ENCODE results near the gene GPC3.

Gene GPC3

DNA sequence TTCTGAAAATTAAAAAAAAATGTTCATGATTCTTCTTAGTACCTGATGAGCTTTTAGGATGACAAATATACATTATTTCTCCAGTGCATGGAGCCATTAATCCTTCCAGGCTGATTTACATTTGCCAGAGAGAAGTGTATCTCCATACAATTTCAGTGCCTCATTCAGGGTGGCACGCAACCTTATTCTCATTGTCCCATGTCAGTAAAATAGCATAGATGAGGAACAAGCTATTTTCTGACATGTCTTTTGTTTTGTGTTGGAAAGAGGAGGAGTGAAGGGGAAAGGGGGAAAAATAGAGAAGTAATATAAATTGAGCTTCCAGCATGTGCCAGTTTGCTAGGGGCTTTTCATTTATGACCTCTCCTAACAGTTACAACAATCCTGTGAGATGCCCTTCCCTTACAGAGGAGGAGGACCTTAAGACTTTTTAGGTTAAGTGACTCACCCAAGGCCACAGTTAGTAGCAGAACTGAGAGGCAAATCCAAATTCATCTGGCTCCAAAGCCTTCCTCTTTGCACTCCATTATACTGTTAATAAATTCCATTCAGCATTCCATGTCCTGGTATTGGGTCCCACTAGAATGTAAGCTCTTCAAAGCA, 295.3 kb downstream of the GPC3 start:
- Histone ChIP-seq H3K27ac (ENCODE audit: low read depth, low read length) (no peak overlapping the region), H3K4me1 (ENCODE audit: control insufficient read depth, insufficient read depth, low read length, unreplicated experiment) (no peaks in the 10 kb centered on the region), H3K36me3 (ENCODE audit: insufficient read depth, low read length) (no peaks in the 10 kb centered on the region), H2AFZ (ENCODE audit: low read length, unreplicated experiment) (no peak overlapping the region), H3K79me2 (ENCODE audit: control insufficient read depth, insufficient read depth, low read length, unreplicated experiment) (no peaks in the 10 kb centered on the region), H3K4me3 (ENCODE audit: low read depth, low read length) (no peak overlapping the region), H3K27me3 (ENCODE audit: insufficient read depth, low read length) (no peaks in the 10 kb centered on the region)

DNA sequence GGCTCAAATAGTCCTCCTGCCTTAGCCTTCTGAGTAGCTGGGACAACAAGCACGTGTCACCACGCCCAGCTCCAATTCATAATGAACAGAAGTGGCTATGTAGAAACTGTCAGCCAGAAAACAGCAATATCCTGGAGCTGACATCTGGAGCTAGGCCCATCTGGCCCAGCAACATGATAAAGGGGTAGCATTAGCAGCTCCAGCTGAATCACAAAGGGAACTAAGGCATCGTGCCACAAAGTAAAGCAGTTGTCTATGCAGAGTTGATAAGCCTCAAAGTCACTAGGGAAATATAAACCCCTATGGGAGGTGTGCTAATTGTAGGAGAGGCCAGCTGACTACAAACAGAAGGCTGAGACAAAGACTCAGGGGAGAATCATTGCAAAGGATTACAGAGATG, 299.6 kb downstream of the GPC3 start:
- Histone ChIP-seq H2AFZ (ENCODE audit: low read length, unreplicated experiment) (no peak overlapping the region), H3K27me3 (ENCODE audit: insufficient read depth, low read length) (no peaks in the 10 kb centered on the region)

DNA sequence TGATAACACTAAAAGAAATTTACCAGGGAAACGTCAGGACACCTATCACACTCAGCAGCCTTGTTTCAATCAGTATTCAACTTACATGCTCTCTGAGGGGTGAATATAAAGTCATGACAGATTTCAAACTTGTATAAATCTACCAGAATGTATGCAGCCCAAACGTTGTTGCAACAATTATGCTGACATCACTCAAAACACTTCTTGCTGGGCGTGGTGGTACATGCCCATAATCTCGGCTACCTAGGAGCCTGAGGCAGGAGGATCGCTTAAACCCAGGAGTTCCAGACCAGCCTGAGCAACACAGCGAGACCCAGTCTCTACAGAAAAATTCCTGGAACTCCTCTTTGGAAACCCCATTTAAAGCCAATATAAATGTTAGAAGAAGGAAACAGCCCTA, 303.5 kb downstream of the GPC3 start:
- no peak overlapping the region for H3K4me3 ChIP-seq (ENCODE audit: low read depth, low read length)
- no peaks in the 10 kb centered on the region for H3K36me3 ChIP-seq (ENCODE audit: insufficient read depth, low read length)
- no peaks in the 10 kb centered on the region for H3K27me3 ChIP-seq (ENCODE audit: insufficient read depth, low read length)

More for the DNA sequence above, 299.6 kb downstream of the GPC3 start:
- Histone ChIP-seq H3K4me3 (ENCODE audit: low read depth, low read length) (no peak overlapping the region), H3K36me3 (ENCODE audit: insufficient read depth, low read length) (no peaks in the 10 kb centered on the region), H3K4me1 (ENCODE audit: control insufficient read depth, insufficient read depth, low read length, unreplicated experiment) (no peaks in the 10 kb centered on the region), H3K27ac (ENCODE audit: low read depth, low read length) (no peak overlapping the region), H3K79me2 (ENCODE audit: control insufficient read depth, insufficient read depth, low read length, unreplicated experiment) (no peaks in the 10 kb centered on the region)

GRCh38 chrX:133681421-133681820, 304.0 kb downstream of the GPC3 start:
- H3K4me3 ChIP-seq (ENCODE audit: low read depth, low read length): no peak overlapping the region

More for the DNA sequence above, 303.5 kb downstream of the GPC3 start:
- no peaks in the 10 kb centered on the region for H3K4me1 ChIP-seq (ENCODE audit: control insufficient read depth, insufficient read depth, low read length, unreplicated experiment)
- no peaks in the 10 kb centered on the region for H3K79me2 ChIP-seq (ENCODE audit: control insufficient read depth, insufficient read depth, low read length, unreplicated experiment)
- H2AFZ ChIP-seq (ENCODE audit: low read length, unreplicated experiment): no peak overlapping the region
- no peak overlapping the region for H3K27ac ChIP-seq (ENCODE audit: low read depth, low read length)

GRCh38 chrX:133677123-133678063, 308.0 kb downstream of the GPC3 start:
- Histone ChIP-seq H3K4me1 (ENCODE audit: control insufficient read depth, insufficient read depth, low read length, unreplicated experiment) (no peaks in the 10 kb centered on the region), H3K36me3 (ENCODE audit: insufficient read depth, low read length) (no peaks in the 10 kb centered on the region), H3K79me2 (ENCODE audit: control insufficient read depth, insufficient read depth, low read length, unreplicated experiment) (no peaks in the 10 kb centered on the region), H3K4me3 (ENCODE audit: low read depth, low read length) (no peak overlapping the region), H3K27me3 (ENCODE audit: insufficient read depth, low read length) (no peaks in the 10 kb centered on the region), H2AFZ (ENCODE audit: low read length, unreplicated experiment) (no peak overlapping the region), H3K27ac (ENCODE audit: low read depth, low read length) (no peak overlapping the region)

More at GRCh38 chrX:133681421-133681820, 304.0 kb downstream of the GPC3 start:
- Histone ChIP-seq H2AFZ (ENCODE audit: low read length, unreplicated experiment) (no peak overlapping the region), H3K27me3 (ENCODE audit: insufficient read depth, low read length) (no peaks in the 10 kb centered on the region), H3K27ac (ENCODE audit: low read depth, low read length) (no peak overlapping the region), H3K4me1 (ENCODE audit: control insufficient read depth, insufficient read depth, low read length, unreplicated experiment) (no peaks in the 10 kb centered on the region), H3K79me2 (ENCODE audit: control insufficient read depth, insufficient read depth, low read length, unreplicated experiment) (no peaks in the 10 kb centered on the region), H3K36me3 (ENCODE audit: insufficient read depth, low read length) (no peaks in the 10 kb centered on the region)

GRCh38 chrX:133676344-133677122, 308.9 kb downstream of the GPC3 start:
- no peak overlapping the region for H2AFZ ChIP-seq (ENCODE audit: low read length, unreplicated experiment)
- no peak overlapping the region for H3K4me3 ChIP-seq (ENCODE audit: low read depth, low read length)
- no peaks in the 10 kb centered on the region for H3K79me2 ChIP-seq (ENCODE audit: control insufficient read depth, insufficient read depth, low read length, unreplicated experiment)
- H3K36me3 ChIP-seq (ENCODE audit: insufficient read depth, low read length): no peaks in the 10 kb centered on the region
- no peaks in the 10 kb centered on the region for H3K4me1 ChIP-seq (ENCODE audit: control insufficient read depth, insufficient read depth, low read length, unreplicated experiment)
- H3K27me3 ChIP-seq (ENCODE audit: insufficient read depth, low read length): no peaks in the 10 kb centered on the region
- no peak overlapping the region for H3K27ac ChIP-seq (ENCODE audit: low read depth, low read length)

DNA sequence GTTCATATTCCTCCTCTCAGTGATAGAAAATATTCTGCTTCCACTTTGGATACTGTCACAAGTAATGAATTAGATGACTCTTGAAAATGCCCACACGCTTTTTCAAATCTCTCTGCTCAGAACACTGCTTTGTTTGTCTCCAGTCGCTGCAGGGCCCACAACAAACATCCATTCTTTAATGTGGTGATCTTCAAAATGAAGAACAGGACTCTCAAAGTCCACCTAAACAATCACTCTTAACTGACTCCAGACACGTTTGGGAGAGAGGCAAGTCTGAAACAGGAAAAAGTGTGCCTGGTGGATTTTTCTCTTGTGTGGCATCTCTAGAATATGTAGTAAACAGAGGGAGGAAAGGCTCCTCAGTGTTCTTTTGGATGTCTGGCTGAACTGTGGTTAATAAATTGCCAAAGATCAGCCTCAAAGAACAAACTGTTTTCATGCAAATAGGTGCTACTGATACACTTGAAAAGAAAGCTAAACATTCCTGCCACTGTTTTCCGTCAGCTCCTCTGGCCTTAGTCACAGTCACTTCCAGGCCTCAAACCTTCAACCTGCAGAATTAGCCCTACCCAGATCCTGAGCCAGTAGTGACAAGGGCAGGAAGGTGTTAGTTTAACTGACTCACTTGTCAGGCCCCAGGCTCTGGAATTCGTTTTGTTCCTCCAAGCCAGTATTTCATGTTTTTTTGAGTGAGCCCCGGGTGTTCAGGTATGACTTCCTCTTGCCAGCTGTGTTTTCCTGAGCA, 310.5 kb downstream of the GPC3 start:
- H3K79me2 ChIP-seq (ENCODE audit: control insufficient read depth, insufficient read depth, low read length, unreplicated experiment): no peaks in the 10 kb centered on the region
- no peaks in the 10 kb centered on the region for H3K4me1 ChIP-seq (ENCODE audit: control insufficient read depth, insufficient read depth, low read length, unreplicated experiment)
- no peak overlapping the region for H3K27ac ChIP-seq (ENCODE audit: low read depth, low read length)
- H2AFZ ChIP-seq (ENCODE audit: low read length, unreplicated experiment): no peak overlapping the region
- no peak overlapping the region for H3K4me3 ChIP-seq (ENCODE audit: low read depth, low read length)
- H3K36me3 ChIP-seq (ENCODE audit: insufficient read depth, low read length): no peaks in the 10 kb centered on the region
- no peaks in the 10 kb centered on the region for H3K27me3 ChIP-seq (ENCODE audit: insufficient read depth, low read length)

DNA sequence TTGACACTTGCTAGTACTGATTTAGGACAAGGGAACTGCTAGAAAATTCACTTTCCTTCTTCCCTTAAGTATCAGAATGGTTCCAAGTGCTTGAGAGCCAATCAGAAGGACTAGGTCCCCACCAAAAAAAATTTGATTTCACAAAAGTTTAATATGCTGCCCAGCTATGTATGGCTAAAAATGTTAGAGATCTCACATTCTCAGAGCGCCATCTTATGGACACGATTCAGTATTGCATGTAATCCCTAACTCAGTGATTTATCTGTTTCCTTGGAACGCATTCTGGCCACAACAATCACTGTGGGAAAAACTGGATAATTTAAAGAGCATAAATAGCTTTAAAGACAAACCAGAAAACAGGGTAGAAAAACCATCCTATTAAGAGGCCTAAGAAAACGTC, 315.0 kb downstream of the GPC3 start:
- Histone ChIP-seq H2AFZ (ENCODE audit: low read length, unreplicated experiment) (no peak overlapping the region), H3K4me1 (ENCODE audit: control insufficient read depth, insufficient read depth, low read length, unreplicated experiment) (no peaks in the 10 kb centered on the region), H3K79me2 (ENCODE audit: control insufficient read depth, insufficient read depth, low read length, unreplicated experiment) (no peaks in the 10 kb centered on the region), H3K36me3 (ENCODE audit: insufficient read depth, low read length) (no peaks in the 10 kb centered on the region), H3K4me3 (ENCODE audit: low read depth, low read length) (no peak overlapping the region), H3K27ac (ENCODE audit: low read depth, low read length) (no peak overlapping the region), H3K27me3 (ENCODE audit: insufficient read depth, low read length) (no peaks in the 10 kb centered on the region)

DNA sequence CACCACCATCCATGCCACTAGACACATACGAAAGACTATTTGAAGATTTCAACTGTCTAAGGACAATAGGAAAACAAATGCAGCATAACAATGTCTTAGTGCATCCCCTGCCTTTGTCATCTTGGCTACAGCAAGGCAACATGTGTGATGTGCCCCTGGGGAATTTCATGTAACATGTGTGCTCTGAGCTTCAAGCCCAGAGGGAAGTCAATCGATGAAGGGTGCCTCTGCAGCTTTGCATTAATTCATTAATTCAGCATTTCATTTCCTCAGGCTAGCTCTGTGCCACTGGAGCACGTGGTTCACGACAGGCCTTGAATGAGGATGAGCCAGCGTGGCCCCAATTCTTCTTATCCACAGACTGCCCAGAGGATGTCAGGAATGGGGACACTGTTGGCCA, 316.2 kb downstream of the GPC3 start:
- no peak overlapping the region for H3K4me3 ChIP-seq (ENCODE audit: low read depth, low read length)
- H3K27ac ChIP-seq (ENCODE audit: low read depth, low read length): no peak overlapping the region
- no peaks in the 10 kb centered on the region for H3K27me3 ChIP-seq (ENCODE audit: insufficient read depth, low read length)
- H3K79me2 ChIP-seq (ENCODE audit: control insufficient read depth, insufficient read depth, low read length, unreplicated experiment): no peaks in the 10 kb centered on the region
- H2AFZ ChIP-seq (ENCODE audit: low read length, unreplicated experiment): no peak overlapping the region
- H3K4me1 ChIP-seq (ENCODE audit: control insufficient read depth, insufficient read depth, low read length, unreplicated experiment): no peaks in the 10 kb centered on the region
- no peaks in the 10 kb centered on the region for H3K36me3 ChIP-seq (ENCODE audit: insufficient read depth, low read length)

Data from ACC112 (cell line).